Measurements from ENCODE around the gene MMP24OS.
A peak's percentile ranks its signal among the peaks of the same experiment; 100 is the strongest.

MMP24OS gene

GRCh38 chr20:35306931-35307517, 29.1 kb upstream of the MMP24OS start:
- DNase-seq (ENCODE audit: low read depth): no peak

GRCh38 chr20:35305682-35306556, 28.0 kb upstream of the MMP24OS start:
- DNase-seq (ENCODE audit: low read depth): peak; percentile 79

DNA sequence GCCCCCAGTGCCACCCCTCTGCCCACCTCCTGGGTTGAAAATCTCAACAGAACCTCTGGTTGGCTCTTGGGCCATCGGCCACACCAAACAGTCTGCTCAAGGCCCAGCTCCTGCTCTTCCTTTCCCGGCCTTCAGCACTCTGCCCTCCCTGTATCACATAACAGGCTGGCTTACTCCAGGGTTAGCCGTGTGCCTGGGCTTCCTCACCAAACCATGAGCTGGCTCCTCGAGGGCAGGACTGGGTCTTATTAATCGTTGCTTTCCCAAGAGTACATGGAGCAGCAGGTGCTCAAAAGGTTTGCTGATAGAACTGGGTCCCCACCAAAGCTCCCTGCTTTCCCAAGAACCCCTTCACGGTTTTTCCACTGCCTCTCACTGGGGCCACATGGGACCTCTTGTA, 27.0 kb upstream of the MMP24OS start:
- no peak for DNase-seq (ENCODE audit: low read depth)

- DNase-seq (ENCODE audit: low read depth): peak; percentile 84
These were observed 26.0 kb upstream of the MMP24OS start for GRCh38 chr20:35303735-35304491.

DNA sequence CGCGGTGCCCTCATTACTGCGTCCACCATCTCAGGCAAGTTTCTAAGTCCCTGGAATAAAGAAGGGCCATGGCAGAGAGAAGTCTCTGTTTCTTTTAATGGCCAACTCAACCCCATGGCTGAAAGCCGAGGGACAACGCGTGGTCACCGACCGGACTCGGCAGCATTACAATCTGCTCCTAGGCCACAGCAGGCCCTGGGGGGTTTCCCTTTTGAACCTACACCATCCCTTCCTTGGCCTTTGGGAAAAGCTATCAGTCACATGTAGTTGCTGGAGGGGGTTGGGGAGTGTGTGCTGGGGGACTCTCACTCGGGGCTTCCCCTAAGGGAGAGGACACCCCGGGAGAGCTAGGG, 25.4 kb upstream of the MMP24OS start:
- no peak for DNase-seq (ENCODE audit: low read depth)

- DNase-seq (ENCODE audit: low read depth): no peak
These were observed 24.8 kb upstream of the MMP24OS start for GRCh38 chr20:35302421-35303335.

DNA sequence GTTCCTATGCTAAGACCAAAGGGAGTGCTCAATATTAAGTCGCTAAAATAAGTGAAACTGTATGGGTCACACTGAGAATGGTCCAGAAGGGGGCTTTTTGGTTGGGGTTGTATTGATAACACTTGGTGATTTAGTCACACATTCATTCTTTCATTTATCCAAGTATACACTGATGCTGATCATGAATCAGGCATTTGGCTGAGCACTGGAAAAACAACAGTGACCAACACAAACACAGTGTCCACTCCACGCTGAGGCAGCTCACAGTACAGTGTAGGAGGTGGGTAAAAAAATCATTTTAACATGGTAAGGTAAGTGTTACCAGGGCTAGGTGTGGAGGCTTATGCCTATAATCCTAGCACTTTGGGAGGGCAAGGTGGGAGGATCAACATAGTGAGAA, 23.5 kb upstream of the MMP24OS start:
- DNase-seq (ENCODE audit: low read depth): no peak

GRCh38 chr20:35300469-35301262, 22.7 kb upstream of the MMP24OS start:
- DNase-seq (ENCODE audit: low read depth): no peak

DNA sequence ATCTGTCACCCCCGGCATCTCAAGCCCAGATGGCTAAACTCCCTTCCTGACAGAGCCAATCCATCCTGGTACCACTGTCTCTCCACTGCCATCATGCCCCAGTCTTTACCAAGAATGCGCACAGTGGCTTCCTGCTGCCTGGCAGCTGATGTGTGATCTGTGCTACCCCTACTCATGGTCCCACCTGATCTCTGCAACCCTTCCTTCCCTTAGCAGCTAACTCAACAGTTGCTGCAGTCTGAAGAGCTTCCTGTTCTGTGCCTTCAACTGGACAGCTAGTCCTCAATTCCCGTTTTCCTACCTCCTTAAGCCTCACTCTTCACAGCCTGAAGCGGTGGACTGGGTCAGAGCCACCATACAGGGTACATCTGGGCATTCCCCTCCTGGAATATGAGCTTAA, 21.9 kb upstream of the MMP24OS start:
- no peak for DNase-seq (ENCODE audit: low read depth)

GRCh38 chr20:35298264-35298663, 20.3 kb upstream of the MMP24OS start:
- no peak for DNase-seq (ENCODE audit: low read depth)

DNA sequence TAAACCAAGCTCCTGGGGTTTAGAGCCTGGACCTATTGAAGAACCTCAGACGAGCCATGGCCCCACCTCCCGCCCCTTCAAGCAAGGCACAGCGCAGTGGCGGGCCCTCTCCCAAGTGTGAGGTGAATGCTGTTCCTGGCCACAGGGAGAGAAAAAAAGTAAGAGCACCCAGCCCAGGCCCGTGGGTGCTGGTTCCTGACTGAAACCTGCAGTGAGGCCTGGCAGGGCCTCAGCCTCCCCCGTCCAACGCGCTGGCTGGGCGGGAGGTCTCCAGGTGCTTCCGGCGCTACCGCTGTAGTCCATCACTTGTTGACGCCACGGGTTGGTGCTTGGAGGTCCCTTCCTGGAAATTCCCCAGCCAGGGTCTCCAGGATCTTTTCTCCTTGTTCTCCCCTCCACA, 19.8 kb upstream of the MMP24OS start:
- DNase-seq (ENCODE audit: low read depth): no peak

DNA sequence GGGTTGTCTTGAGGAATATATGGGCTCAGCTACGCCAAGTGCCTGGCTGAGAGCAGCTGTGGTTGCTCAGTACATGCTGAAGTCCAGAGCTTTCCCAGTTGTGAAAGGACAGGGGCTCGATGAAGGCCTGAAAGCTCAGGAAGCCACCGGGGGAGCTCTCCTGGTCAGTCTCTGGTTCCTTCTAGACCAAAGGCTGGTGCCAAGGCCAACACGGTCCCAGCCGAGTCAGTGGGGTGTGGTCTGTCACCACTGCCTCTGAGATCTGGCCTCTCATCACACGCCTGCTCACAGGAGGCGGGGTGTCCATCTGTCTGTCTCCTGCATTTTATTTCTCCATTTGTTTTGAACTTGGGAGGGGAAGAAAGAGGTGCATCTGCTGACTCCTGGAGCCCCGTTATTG, 19.2 kb upstream of the MMP24OS start:
- no peak for DNase-seq (ENCODE audit: low read depth)

GRCh38 chr20:35296101-35296554, 18.2 kb upstream of the MMP24OS start:
- no peak for DNase-seq (ENCODE audit: low read depth)

DNA sequence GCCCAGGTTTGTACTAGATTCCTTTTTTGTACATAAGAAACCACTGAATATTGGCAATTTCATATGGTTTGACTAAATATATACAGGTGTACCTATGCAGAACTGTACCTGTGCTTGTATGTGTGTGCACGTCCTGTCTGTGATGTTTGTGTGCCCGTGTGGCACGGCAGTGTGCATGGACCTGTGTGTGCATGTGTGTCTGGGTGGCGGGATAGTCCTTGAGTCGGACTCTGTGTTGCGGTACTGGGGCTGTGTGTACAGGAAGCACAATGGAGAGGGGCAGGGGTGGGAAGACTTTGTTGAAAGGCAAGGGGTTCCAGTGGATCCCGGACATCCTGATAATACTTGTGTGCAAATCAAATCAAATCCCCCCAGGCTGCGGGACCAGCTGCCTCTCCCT, 17.8 kb upstream of the MMP24OS start:
- no peak for DNase-seq (ENCODE audit: low read depth)

- DNase-seq (ENCODE audit: low read depth): no peak
These were observed 17.1 kb upstream of the MMP24OS start for GRCh38 chr20:35295058-35295457.

- no peak for DNase-seq (ENCODE audit: low read depth)
These were observed 16.4 kb upstream of the MMP24OS start for GRCh38 chr20:35294293-35294685.

DNA sequence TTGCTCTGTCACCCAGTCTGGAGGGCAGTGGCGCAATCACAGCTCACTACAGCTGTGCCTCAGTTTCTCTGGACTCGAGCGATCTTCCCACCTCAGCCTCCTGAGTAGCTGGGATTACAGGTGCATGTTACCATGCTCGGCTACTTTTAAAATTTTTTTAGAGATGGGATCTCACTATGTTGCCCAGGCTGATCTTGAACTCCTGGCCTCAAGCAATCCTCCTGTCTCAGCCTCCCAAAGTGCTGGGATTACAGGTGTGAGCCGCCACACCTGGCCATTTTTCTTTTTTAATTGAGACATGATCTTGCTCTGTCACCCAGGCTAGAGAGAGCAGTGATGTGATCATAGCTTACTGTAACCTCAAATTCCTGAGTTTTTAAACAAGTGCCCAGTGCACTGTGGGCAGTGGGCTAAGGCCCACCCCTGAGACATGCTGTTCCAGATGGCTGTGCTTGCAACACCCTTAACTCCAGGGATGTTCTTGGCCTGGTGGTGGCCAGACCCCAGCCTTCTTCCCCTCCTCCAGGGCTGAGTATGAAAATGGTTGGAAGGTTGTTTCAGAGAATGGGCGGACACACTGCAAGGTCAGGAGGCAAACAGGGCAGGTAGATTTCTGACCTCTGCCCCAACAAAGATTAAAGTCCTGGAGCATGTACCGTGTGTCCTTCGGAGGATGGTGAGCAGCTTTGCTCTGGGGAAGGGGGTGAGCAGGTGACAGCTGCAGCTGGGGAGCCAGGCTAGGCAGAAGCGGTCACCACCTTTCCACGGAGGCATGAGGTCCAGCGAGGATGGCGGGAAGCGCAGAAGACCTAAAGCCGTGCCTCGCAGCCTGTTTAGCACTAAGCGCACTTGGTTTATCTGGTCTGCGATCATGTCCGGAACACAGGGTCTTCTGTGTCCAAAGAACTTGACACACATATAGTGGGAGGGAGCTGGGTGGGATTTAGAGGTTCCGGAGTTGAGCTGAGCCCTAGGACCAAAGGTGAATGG, 15.7 kb upstream of the MMP24OS start:
- DNase-seq (ENCODE audit: low read depth): no peak

DNA sequence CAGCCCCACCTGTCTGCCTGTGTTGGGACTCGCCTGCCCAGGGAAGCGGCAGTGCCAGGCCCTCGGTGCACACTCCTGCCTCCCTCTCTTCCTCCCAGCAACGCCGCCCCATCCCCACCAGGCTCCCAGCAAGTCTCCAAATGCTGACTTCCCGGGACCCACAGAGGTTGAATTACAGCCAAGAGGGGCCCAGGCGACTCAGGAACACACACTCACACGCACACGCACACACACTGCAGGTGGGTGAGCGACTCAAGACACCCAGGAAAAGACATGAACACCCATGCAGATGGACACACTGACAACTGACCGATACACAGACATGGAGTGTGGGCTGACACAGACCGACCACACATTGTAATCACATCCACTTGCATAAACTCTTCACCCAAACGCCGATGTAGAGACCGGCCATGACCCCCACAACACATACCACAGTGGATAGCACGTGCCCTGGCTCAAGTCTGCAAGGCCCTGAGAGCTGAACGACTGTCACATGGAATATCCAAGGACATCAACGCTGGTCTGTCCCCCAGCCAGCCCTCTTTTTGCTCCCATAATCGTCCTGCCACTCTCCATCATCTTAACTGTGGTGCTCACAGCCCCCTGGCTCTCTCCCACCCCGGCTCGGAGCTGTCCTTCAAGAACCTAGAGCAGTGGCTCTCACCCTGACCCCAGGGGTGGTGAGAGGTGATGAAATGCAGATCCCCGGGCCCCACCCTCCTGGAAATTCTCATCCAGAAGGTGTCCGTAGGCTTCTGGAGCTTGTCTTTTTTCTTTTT, 14.8 kb upstream of the MMP24OS start:
- DNase-seq (ENCODE audit: low read depth): no peak
